DND-41 (cell line): ENCODE measurements around the gene C1orf115.

Experiments
- EZH2 ChIP-seq: IDR thresholded peaks from 3 replicates; pipeline ENCODE4 v1.6.1; 2012; ENCODE audit warnings: borderline replicate concordance, low read depth, mild to moderate bottlenecking, moderate library complexity, low read length, inconsistent platforms; ENCODE audit not compliant: severe bottlenecking
- TF ChIP-seq, protein P1 (sequence below): IDR thresholded peaks from 2 replicates; pipeline ENCODE4 v1.5.1; 2012; ENCODE audit warnings: borderline replicate concordance, low read length, moderate library complexity, mild to moderate bottlenecking; ENCODE audit not compliant: poor library complexity, severe bottlenecking; ENCODE audit errors: extremely low read depth

DNA sequence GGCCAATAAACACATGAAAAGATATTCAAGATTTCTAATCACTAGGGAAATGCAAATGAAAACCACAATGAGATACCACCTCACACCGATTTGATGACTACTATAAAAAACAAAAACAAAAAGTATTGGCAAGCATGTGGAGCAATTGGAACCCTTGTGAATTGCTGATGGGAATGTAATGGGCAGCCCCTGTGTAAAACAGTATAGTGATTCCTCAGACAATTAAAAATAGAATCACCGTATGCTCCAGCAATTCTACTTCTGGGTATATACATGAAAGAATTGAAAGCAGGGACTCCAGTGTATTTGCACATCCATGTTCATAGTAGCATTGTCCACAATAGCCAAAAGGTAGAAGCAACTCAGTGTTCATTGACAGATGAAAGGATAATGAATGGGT, 12.9 kb upstream of the C1orf115 start:
- TF ChIP-seq, protein P1, sequence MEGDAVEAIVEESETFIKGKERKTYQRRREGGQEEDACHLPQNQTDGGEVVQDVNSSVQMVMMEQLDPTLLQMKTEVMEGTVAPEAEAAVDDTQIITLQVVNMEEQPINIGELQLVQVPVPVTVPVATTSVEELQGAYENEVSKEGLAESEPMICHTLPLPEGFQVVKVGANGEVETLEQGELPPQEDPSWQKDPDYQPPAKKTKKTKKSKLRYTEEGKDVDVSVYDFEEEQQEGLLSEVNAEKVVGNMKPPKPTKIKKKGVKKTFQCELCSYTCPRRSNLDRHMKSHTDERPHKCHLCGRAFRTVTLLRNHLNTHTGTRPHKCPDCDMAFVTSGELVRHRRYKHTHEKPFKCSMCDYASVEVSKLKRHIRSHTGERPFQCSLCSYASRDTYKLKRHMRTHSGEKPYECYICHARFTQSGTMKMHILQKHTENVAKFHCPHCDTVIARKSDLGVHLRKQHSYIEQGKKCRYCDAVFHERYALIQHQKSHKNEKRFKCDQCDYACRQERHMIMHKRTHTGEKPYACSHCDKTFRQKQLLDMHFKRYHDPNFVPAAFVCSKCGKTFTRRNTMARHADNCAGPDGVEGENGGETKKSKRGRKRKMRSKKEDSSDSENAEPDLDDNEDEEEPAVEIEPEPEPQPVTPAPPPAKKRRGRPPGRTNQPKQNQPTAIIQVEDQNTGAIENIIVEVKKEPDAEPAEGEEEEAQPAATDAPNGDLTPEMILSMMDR: no peak
- no peak for TF ChIP-seq EZH2
